Keratinocyte (primary cell): ENCODE results near the gene CTSA. TPM values are rescaled to one million over a fixed set of nuclear protein-coding genes. Genes with fewer than 3 reads are reported as not detected.

Source experiments
- DNase-seq: peaks from one replicate; pipeline ENCODE4 v3.0.0-alpha.2; 2011; ENCODE audit warnings: low read depth, missing footprints, low spot score
- FAIRE-seq: peaks from 2 replicates; lab custom pipeline; 2011; peaks lifted over from hg19 to GRCh38; lab: Jason Lieb, UNC
- H2AFZ ChIP-seq: 2 replicates; pipeline ENCODE4 v1.6.0; 2012; ENCODE audit warnings: low read length, control low read depth, inconsistent platforms; ENCODE audit not compliant: control insufficient read depth
- H3K27ac ChIP-seq: 2 replicates; pipeline ENCODE4 v1.5.1; 2011; ENCODE audit warnings: low read length; ENCODE audit not compliant: control insufficient read depth, insufficient read depth
- H3K27me3 ChIP-seq: 3 replicates; pipeline ENCODE4 v1.6.0; 2011; ENCODE audit warnings: low read length; ENCODE audit not compliant: control insufficient read depth, insufficient read depth; ENCODE audit errors: extremely low read depth
- H3K36me3 ChIP-seq, 2 experiments: 2 replicates in 1 of 2; 3 replicates in 1 of 2; pipeline ENCODE4 v1.5.1; 2011; ENCODE audit warnings: low read length in 2 of 2, mild to moderate bottlenecking in 1 of 2; ENCODE audit not compliant: control insufficient read depth in 2 of 2, insufficient read depth in 2 of 2; ENCODE audit errors: extremely low read depth in 1 of 2
- H3K4me1 ChIP-seq: 3 replicates; pipeline ENCODE4 v1.5.1; 2011; ENCODE audit warnings: low read length; ENCODE audit not compliant: control insufficient read depth, insufficient read depth; ENCODE audit errors: extremely low read depth
- H3K4me2 ChIP-seq: 3 replicates; pipeline ENCODE4 v1.6.0; 2011; ENCODE audit warnings: low read depth, low read length; ENCODE audit not compliant: control insufficient read depth, insufficient read depth; ENCODE audit errors: extremely low read depth
- H3K4me3 ChIP-seq, 3 experiments: fragments of 200-600 bp in 1 of 3; sonication (generic) in 1 of 3; 2 replicates in 2 of 3; 3 replicates in 1 of 3; pipeline ENCODE4 v1.5.1; 2011 to 2016; ENCODE audit warnings: low read length in 3 of 3, mild to moderate bottlenecking in 3 of 3, control low read depth in 2 of 3, inconsistent platforms in 1 of 3, low read depth in 1 of 3, mixed read lengths in 1 of 3, mixed run types in 1 of 3, moderate library complexity in 1 of 3; ENCODE audit not compliant: control insufficient read depth in 2 of 3, insufficient read depth in 2 of 3; ENCODE audit errors: extremely low read depth in 1 of 3
- H3K79me2 ChIP-seq: 2 replicates; pipeline ENCODE4 v1.6.0; 2012; ENCODE audit warnings: low read length; ENCODE audit not compliant: control insufficient read depth, insufficient read depth
- H3K9ac ChIP-seq: 3 replicates; pipeline ENCODE4 v1.6.0; 2011; ENCODE audit warnings: low read length; ENCODE audit not compliant: control insufficient read depth, insufficient read depth; ENCODE audit errors: extremely low read depth
- H3K9me1 ChIP-seq: 3 replicates; pipeline ENCODE4 v1.6.0; 2011; ENCODE audit warnings: low read length; ENCODE audit not compliant: control insufficient read depth, insufficient read depth; ENCODE audit errors: extremely low read depth
- H3K9me3 ChIP-seq: 2 replicates; pipeline ENCODE4 v1.5.1; 2012; ENCODE audit warnings: low read depth, low read length; ENCODE audit not compliant: control insufficient read depth
- H4K20me1 ChIP-seq: 3 replicates; pipeline ENCODE4 v1.6.0; 2011; ENCODE audit warnings: low read length; ENCODE audit not compliant: control insufficient read depth, insufficient read depth; ENCODE audit errors: extremely low read depth
- CTCF ChIP-seq, 3 experiments: IDR thresholded peaks in 1 of 3; conservative IDR thresholded peaks in 1 of 3; optimal IDR thresholded peaks in 1 of 3; 2 replicates in 2 of 3; 3 replicates in 1 of 3; pipeline versions ENCODE3 to v1.5.1; 2011; ENCODE audit warnings: low read length in 3 of 3, mild to moderate bottlenecking in 3 of 3, moderate library complexity in 2 of 3, control low read depth in 1 of 3, inconsistent platforms in 1 of 3; ENCODE audit not compliant: insufficient read depth in 2 of 3; ENCODE audit errors: extremely low read depth in 1 of 3
- EZH2 ChIP-seq: IDR thresholded peaks from one replicate; pipeline ENCODE4 v1.6.1; 2012; ENCODE audit warnings: inconsistent platforms, mild to moderate bottlenecking, low read length, moderate library complexity
- dilution Hi-C: fragments of 300-500 bp; cut with MboI; formaldehyde crosslinking; loops from one replicate; pipeline ENCODE4 v1.7.0; 2020; ENCODE audit warnings: low sequenced_read_pairs; ENCODE audit not compliant: extremely low pct_ligation_motif_present
- polyA plus RNA-seq, 5 experiments: library from polyadenylated mRNA; depleted of rRNA in 3 of 5; stranded (reverse) in 3 of 5; stranded (forward) in 1 of 5; unstranded in 1 of 5; fragments of >200 nt; gene quantifications; 1 replicate in 1 of 5; 2 replicates in 3 of 5; 3 replicates in 1 of 5; pipeline versions ENCODE4 v1.2.1 to v1.2.3, GENCODE V29; 2011 to 2012; ENCODE audit warnings: missing spikeins in 2 of 5, low read depth in 1 of 5, low replicate concordance in 1 of 5

CTSA gene
- polyA plus RNA-seq, 1 donor (not counting 4 experiments of a cell fraction or from before 2014, with no cell fraction given), result 38.6 TPM

- Histone ChIP-seq H4K20me1 (no peaks in the 10 kb centered on the region), H3K27me3 (no peaks in the 10 kb centered on the region), H3K36me3 (peaks cover 3 to 8% of the 10 kb centered on the region in 2 experiments), H2AFZ (peak within 1 kb of the TSS; percentile 81), H3K4me1 (peaks cover 16% of the 10 kb centered on the region), H3K9me3 (no peaks in the 10 kb centered on the region), H3K79me2 (no peaks in the 10 kb centered on the region), H3K27ac (peak within 1 kb of the TSS; percentile 70), H3K9me1 (no peaks in the 10 kb centered on the region), H3K4me2 (peak within 1 kb of the TSS; percentile 94), H3K9ac (peak within 1 kb of the TSS; percentile 76), H3K4me3 (peak within 1 kb of the TSS; percentile 45 to 71 (median 60))
- TF ChIP-seq EZH2 (no peak), CTCF (optimal IDR thresholded peaks at IDR 0.05 in 1 of 3, IDR thresholded peaks at IDR 0.05 in 1 of 3, conservative IDR thresholded peaks at IDR 0.05 in 1 of 3; ENCODE audit: extremely low read depth in 1 of 3, insufficient read depth in 2 of 3, low read length in 3 of 3) (no peak)
- no peak for DNase-seq
- dilution Hi-C loops, result no loop called here
- FAIRE-seq, result no peak
Measured at GRCh38 chr20:45911486-45912343, 20.6 kb downstream of the CTSA start, which contains the start of gene PLTP. Gene PLTP (minus strand): TSS chr20:45912155. CDS start chr20:45911452, 703 bp downstream.

GRCh38 chr20:45912344-45912682 lies 21.2 kb downstream of the CTSA start:
- Histone ChIP-seq H3K4me3 (peak overlapping the region; percentile 45 to 71 (median 60)), H3K36me3 (peaks cover 3 to 7% of the 10 kb centered on the region in 2 experiments), H3K27me3 (no peaks in the 10 kb centered on the region), H3K9me1 (no peaks in the 10 kb centered on the region), H3K9ac (peak overlapping the region; percentile 76), H4K20me1 (no peaks in the 10 kb centered on the region), H2AFZ (peak overlapping the region; percentile 65), H3K79me2 (no peaks in the 10 kb centered on the region), H3K4me1 (peaks cover 16% of the 10 kb centered on the region), H3K9me3 (no peaks in the 10 kb centered on the region), H3K27ac (peak overlapping the region; percentile 70), H3K4me2 (peak overlapping the region; percentile 94)
- FAIRE-seq (no peak), DNase-seq (no peak)
- dilution Hi-C loops, result no loop called here
- TF ChIP-seq CTCF (optimal IDR thresholded peaks at IDR 0.05 in 1 of 3, IDR thresholded peaks at IDR 0.05 in 1 of 3, conservative IDR thresholded peaks at IDR 0.05 in 1 of 3; ENCODE audit: extremely low read depth in 1 of 3, insufficient read depth in 2 of 3, low read length in 3 of 3) (no peak), EZH2 (no peak)
